GM12878 (cell line): ENCODE measurements around the gene ADH7. TPM values are rescaled to one million over a fixed set of nuclear protein-coding genes. Genes with fewer than 3 reads are reported as not detected.

Experiments
- ATAC-seq: fragments of 200-7000 bp; cut with Tn5 transposase; 3 replicates; pipeline ENCODE4 v1.9.1; 2020; ENCODE audit warnings: mild to moderate bottlenecking, moderate library complexity
- BruUV-seq: library from RNA; stranded (reverse); fragments of 400-500 nt; replicated peaks from 2 replicates; lab custom pipeline; 2021; lab: Mats Ljungman, UMichigan
- CTCF ChIA-PET: fragments of 300-600 bp; sonication (Branson Sonifier 250); formaldehyde crosslinking; extraction: SDS; loops from one replicate; lab custom pipeline; 2021; ENCODE audit warnings: inconsistent platforms; lab: Yijun Ruan, JAX
- POLR2A ChIA-PET: fragments of 350-600 bp; formaldehyde crosslinking; extraction: SDS; loops from one replicate; lab custom pipeline; 2021; ENCODE audit warnings: inconsistent platforms; lab: Charles Lee
- RAD21 ChIA-PET: fragments of 300-600 bp; sonication (Branson Sonifier 250); formaldehyde crosslinking; loops from one replicate; lab custom pipeline; 2023; ENCODE audit warnings: antibody characterized with exemption; ENCODE audit not compliant: unreplicated experiment; lab: Charles Lee
- SMC1A ChIA-PET: fragments of 300-600 bp; sonication (Branson Sonifier 250); formaldehyde crosslinking; loops from one replicate; lab custom pipeline; 2023; ENCODE audit not compliant: unreplicated experiment, uncharacterized antibody; lab: Charles Lee
- DNase-seq: peaks from one replicate; pipeline ENCODE4 v3.0.0-alpha.2; 2011; ENCODE audit warnings: low read depth, low spot score
- FAIRE-seq: peaks from 3 replicates; lab custom pipeline; 2011; peaks lifted over from hg19 to GRCh38; lab: Jason Lieb, UNC
- H2AFZ ChIP-seq: 2 replicates; pipeline ENCODE4 v1.6.0; 2011; ENCODE audit warnings: low read depth, low read length, control low read depth; ENCODE audit not compliant: control insufficient read depth
- H3K27ac ChIP-seq: 2 replicates; pipeline ENCODE4 v1.5.1; 2011; ENCODE audit warnings: control low read depth; ENCODE audit not compliant: control insufficient read depth, insufficient read depth
- H3K27me3 ChIP-seq, 2 experiments: replicated peaks in 1 of 2; 2 replicates each; pipeline versions ENCODE4 v1.6.0 to v1.6.1; 2011; ENCODE audit warnings: low read length in 1 of 2; ENCODE audit not compliant: control insufficient read depth in 2 of 2, insufficient read depth in 2 of 2
- H3K36me3 ChIP-seq, 2 experiments: 2 replicates each; pipeline ENCODE4 v1.5.1; 2011; ENCODE audit warnings: low read length in 1 of 2; ENCODE audit not compliant: control insufficient read depth in 2 of 2, insufficient read depth in 2 of 2
- H3K4me1 ChIP-seq: 2 replicates; pipeline ENCODE4 v1.6.1; 2011; ENCODE audit warnings: mild to moderate bottlenecking, low read length, moderate library complexity, mixed read lengths; ENCODE audit not compliant: control insufficient read depth, insufficient read depth
- H3K4me2 ChIP-seq: 2 replicates; pipeline ENCODE4 v1.6.0; 2011; ENCODE audit warnings: control low read depth; ENCODE audit not compliant: control insufficient read depth, insufficient read depth
- H3K4me3 ChIP-seq: fragments of 200-600 bp; sonication (generic); 2 replicates; pipeline ENCODE4 v1.5.1; 2016
- H3K79me2 ChIP-seq: 2 replicates; pipeline ENCODE4 v1.6.0; 2011; ENCODE audit warnings: low read length; ENCODE audit not compliant: control insufficient read depth, insufficient read depth
- H3K9ac ChIP-seq: 2 replicates; pipeline ENCODE4 v1.8.0; 2011; ENCODE audit warnings: low read length, control low read depth, mixed read lengths; ENCODE audit not compliant: control insufficient read depth, insufficient read depth
- H3K9me3 ChIP-seq: replicated peaks from 3 replicates; pipeline ENCODE4 v1.5.1; 2011; ENCODE audit warnings: mild to moderate bottlenecking, low read length; ENCODE audit not compliant: control insufficient read depth, insufficient read depth
- H4K20me1 ChIP-seq: 2 replicates; pipeline ENCODE4 v1.6.0; 2011; ENCODE audit not compliant: control insufficient read depth, insufficient read depth
- CUX1 ChIP-seq: IDR thresholded peaks from 2 replicates; pipeline ENCODE4 v1.6.1; 2012; ENCODE audit warnings: improper control_type of control experiment, low read depth, low read length; ENCODE audit not compliant: insufficient replicate concordance
- MTA2 ChIP-seq: fragments of 450-650 bp; IDR thresholded peaks from 2 replicates; pipeline ENCODE4 v1.6.1; 2016; ENCODE audit warnings: low read depth, mild to moderate bottlenecking, moderate library complexity
- NR2F1 ChIP-seq: fragments of 450-650 bp; conservative IDR thresholded peaks from 2 replicates; pipeline ENCODE4 v1.6.1; 2017; ENCODE audit warnings: mild to moderate bottlenecking
- SREBF1 ChIP-seq: IDR thresholded peaks from 2 replicates; pipeline ENCODE4 v1.6.1; 2012; ENCODE audit warnings: mild to moderate bottlenecking, low read length
- WGBS: methylation state at CpG from one replicate; pipeline ENCODE4 v1.1.6; 2016; ENCODE audit warnings: low lambda C conversion rate; ENCODE audit not compliant: insufficient replicate concordance, insufficient coverage; ENCODE audit errors: missing lambda C conversion rate; 5-methylcytosine and 5-hydroxymethylcytosine counted together
- in situ Hi-C: fragments of 300-500 bp; cut with MboI; formaldehyde crosslinking; loops from 9 replicates; pipeline ENCODE4 v1.14.3; 2018; ENCODE audit warnings: mixed read lengths
- intact Hi-C: fragments of 100-400 bp; cut with micrococcal nuclease; formaldehyde crosslinking; loops from one replicate; pipeline ENCODE4 v1.14.2; 2022; ENCODE audit not compliant: unreplicated experiment
- polyA plus RNA-seq, 11 experiments: library from polyadenylated mRNA; depleted of rRNA in 4 of 11; unstranded in 6 of 11; stranded (reverse) in 5 of 11; fragments of >200 nt; fragmentation: Nextera tagmentation in 4 of 11; fragmentation: Illumina TruSeq in 1 of 11; extraction: Ambion mirVana in 4 of 11; extraction: Trizol in 1 of 11; gene quantifications; 1 replicate in 1 of 11; 2 replicates in 10 of 11; pipeline versions ENCODE4 v1.2.1 to v1.2.3, GENCODE V29; 2011 to 2016; ENCODE audit warnings: inconsistent platforms in 2 of 11, missing spikeins in 2 of 11, low read depth in 1 of 11
- total RNA-seq, 4 experiments: library from RNA; depleted of rRNA in 3 of 4; stranded (reverse); fragments of >200 nt in 3 of 4; fragmentation: Illumina TruSeq in 1 of 4; extraction: Trizol in 1 of 4; gene quantifications; 2 replicates each; pipeline versions ENCODE4 v1.2.1 to v1.2.3, GENCODE V29; 2013 to 2021

Gene ADH7
- total and polyA plus RNA-seq, 10 of the 15 experiments (the other 5 are each of a cell fraction or from before 2014, with no cell fraction given): not detected

- Histone ChIP-seq H3K4me3 (no peak overlapping the region), H3K79me2 (no peaks in the 10 kb centered on the region), H2AFZ (no peak overlapping the region), H3K4me2 (no peak overlapping the region), H4K20me1 (no peaks in the 10 kb centered on the region), H3K27ac (no peak overlapping the region), H3K4me1 (no peaks in the 10 kb centered on the region), H3K9me3 (no peaks in the 10 kb centered on the region), H3K27me3 (no peaks in the 10 kb centered on the region), H3K9ac (no peak overlapping the region), H3K36me3 (no peaks in the 10 kb centered on the region)
- 0% methylated on average over 1 of the region's 1 CpG for WGBS
- intact Hi-C loops: no loop called here
- ChIA-PET CTCF (interaction anchor here (1.9 to 7.1 kb wide), 2 partner anchors 11 to 23 kb away, joined by 5 to 60 read pairs; no protein-coding TSS in a partner anchor), RAD21 (interaction anchor here (1.0 to 1.3 kb wide), 2 partner anchors 22 kb away, joined by 3 read pairs; no protein-coding TSS in a partner anchor), POLR2A (no interaction called here), SMC1A (interaction anchor here (0.9 kb wide), 1 partner anchor 22 kb away, joined by 4 read pairs; no protein-coding TSS in a partner anchor)
- DNase-seq: no peak
- in situ Hi-C loops: no loop called here
- peak; percentile 57 for ATAC-seq
- TF ChIP-seq SREBF1: no peak
- TF ChIP-seq MTA2: 0 out of 2 replicates have a peak, but pooled peaks have one; percentile 13
- peak; percentile 61 for TF ChIP-seq NR2F1
- no peak for FAIRE-seq
- BruUV-seq: no TSS peak
These were observed 53.5 kb downstream of the ADH7 start for GRCh38 chr4:99381588-99382175.

GRCh38 chr4:99379571-99379970 lies 55.6 kb downstream of the ADH7 start:
- ATAC-seq: no peak
- DNase-seq: no peak
- FAIRE-seq: no peak
- in situ Hi-C loops: no loop called here
- no peak overlapping the region for H3K4me2 ChIP-seq
- H2AFZ ChIP-seq: no peak overlapping the region
- no peak overlapping the region for H3K27ac ChIP-seq
- H3K9ac ChIP-seq: no peak overlapping the region
- intact Hi-C loops: no loop called here
- H4K20me1 ChIP-seq: no peaks in the 10 kb centered on the region
- BruUV-seq: no TSS peak
- H3K79me2 ChIP-seq: no peaks in the 10 kb centered on the region
- ChIA-PET CTCF (interaction anchor here (0.7 to 7.1 kb wide), 3 partner anchors 9 to 25 kb away, joined by 3 to 60 read pairs (median 3); no protein-coding TSS in a partner anchor), SMC1A (interaction anchor here (0.7 to 3.7 kb wide), 2 partner anchors 25 to 1063 kb away, joined by 3 to 30 read pairs; no protein-coding TSS in a partner anchor), POLR2A (no interaction called here), RAD21 (no interaction called here)
- no peaks in the 10 kb centered on the region for H3K9me3 ChIP-seq
- H3K27me3 ChIP-seq: no peaks in the 10 kb centered on the region
- no peak overlapping the region for H3K4me3 ChIP-seq
- no peaks in the 10 kb centered on the region for H3K36me3 ChIP-seq
- H3K4me1 ChIP-seq: no peaks in the 10 kb centered on the region
- TF ChIP-seq CUX1: no peak
